Femur (tissue), 1 donor: Measurements from ENCODE around the gene ZBTB20.
A peak's percentile ranks its signal among the peaks of the same experiment; 100 is the strongest.

Source experiments
- DNase-seq: peaks from one replicate; pipeline ENCODE4 v3.0.0-alpha.2; 2017

The ZBTB20 gene

GRCh38 chr3:114659109-114660061 lies 487.7 kb downstream of the ZBTB20 start:
- no peak for DNase-seq

GRCh38 chr3:114651555-114651954 lies 495.5 kb downstream of the ZBTB20 start:
- no peak for DNase-seq

GRCh38 chr3:114650808-114651207 lies 496.3 kb downstream of the ZBTB20 start:
- DNase-seq = no peak

GRCh38 chr3:114649331-114649730 lies 497.8 kb downstream of the ZBTB20 start:
- no peak for DNase-seq

- DNase-seq = no peak
These were observed 500.6 kb downstream of the ZBTB20 start for GRCh38 chr3:114646526-114646925.

GRCh38 chr3:114645392-114645791 lies 501.7 kb downstream of the ZBTB20 start:
- no peak for DNase-seq

- DNase-seq = no peak
These were observed 502.7 kb downstream of the ZBTB20 start for GRCh38 chr3:114644367-114644766.

- no peak for DNase-seq
These were observed 503.9 kb downstream of the ZBTB20 start for GRCh38 chr3:114642951-114643741.

- no peak for DNase-seq
These were observed 507.0 kb downstream of the ZBTB20 start for GRCh38 chr3:114640126-114640525.

GRCh38 chr3:114639171-114639570 lies 507.9 kb downstream of the ZBTB20 start:
- no peak for DNase-seq

GRCh38 chr3:114635878-114636277 lies 511.2 kb downstream of the ZBTB20 start:
- no peak for DNase-seq

- no peak for DNase-seq
These were observed 512.5 kb downstream of the ZBTB20 start for GRCh38 chr3:114634635-114635034.

- no peak for DNase-seq
These were observed 514.2 kb downstream of the ZBTB20 start for GRCh38 chr3:114632757-114633424.

GRCh38 chr3:114627770-114628169 lies 519.3 kb downstream of the ZBTB20 start:
- peak; percentile 75 for DNase-seq

- DNase-seq = peak; percentile 26
These were observed 520.3 kb downstream of the ZBTB20 start for GRCh38 chr3:114626751-114627150.

- DNase-seq = peak; percentile 92
These were observed 522.4 kb downstream of the ZBTB20 start for GRCh38 chr3:114624571-114625181.

GRCh38 chr3:114624047-114624445 lies 523.0 kb downstream of the ZBTB20 start:
- peak; percentile 30 for DNase-seq

- no peak for DNase-seq
These were observed 523.6 kb downstream of the ZBTB20 start for GRCh38 chr3:114623420-114624046.

- DNase-seq = no peak
These were observed 525.1 kb downstream of the ZBTB20 start for GRCh38 chr3:114622001-114622400.

GRCh38 chr3:114619771-114620170 lies 527.3 kb downstream of the ZBTB20 start:
- no peak for DNase-seq

- no peak for DNase-seq
These were observed 531.5 kb downstream of the ZBTB20 start for GRCh38 chr3:114615523-114616085.
